GM18907 (cell line): Measurements from ENCODE around the gene ADARB1.
"Not testable (repeated sequence)": the region's sequence is repeated elsewhere in the genome, so short reads cannot be mapped to it uniquely, and the experiment has no call there.

Experiments used
- ATAC-seq: cut with Tn5 transposase; IDR thresholded peaks from one replicate; pipeline ENCODE4 v1.9.1; 2021; ENCODE audit warnings: mild to moderate bottlenecking, moderate library complexity; ENCODE audit not compliant: unreplicated experiment

ADARB1 gene

GRCh38 chr21:45074048-45074817 is at the start of gene ADARB1:
Gene ADARB1 (plus strand): TSS chr21:45074580. CDS start chr21:45171657, 97,077 bp downstream.
- ATAC-seq, result peak; percentile 60

GRCh38 chr21:45026066-45026745 is 48.2 kb upstream of the ADARB1 start:
- no peak for ATAC-seq

- no peak for ATAC-seq
These were observed 47.6 kb upstream of the ADARB1 start for GRCh38 chr21:45026826-45027225.

GRCh38 chr21:45027241-45028196 is 46.9 kb upstream of the ADARB1 start:
- no peak for ATAC-seq

GRCh38 chr21:45028645-45029044 is 45.7 kb upstream of the ADARB1 start:
- not testable (repeated sequence) for ATAC-seq

- ATAC-seq, result no peak
These were observed 45.0 kb upstream of the ADARB1 start for GRCh38 chr21:45029298-45029947.

- ATAC-seq, result no peak
These were observed 44.3 kb upstream of the ADARB1 start for GRCh38 chr21:45029948-45030681.

GRCh38 chr21:45030682-45031570 is 43.5 kb upstream of the ADARB1 start:
- no peak for ATAC-seq

GRCh38 chr21:45031571-45032191 is 42.7 kb upstream of the ADARB1 start:
- ATAC-seq, result no peak

GRCh38 chr21:45032332-45032731 is 42.0 kb upstream of the ADARB1 start:
- ATAC-seq, result no peak

- no peak for ATAC-seq
These were observed 41.2 kb upstream of the ADARB1 start for GRCh38 chr21:45032977-45033710.

GRCh38 chr21:45033791-45034555 is 40.4 kb upstream of the ADARB1 start:
- ATAC-seq, result no peak

- ATAC-seq, result no peak
These were observed 39.6 kb upstream of the ADARB1 start for GRCh38 chr21:45034556-45035476.

- ATAC-seq, result no peak
These were observed 38.9 kb upstream of the ADARB1 start for GRCh38 chr21:45035477-45035848.

GRCh38 chr21:45036630-45037029 is 37.8 kb upstream of the ADARB1 start:
- ATAC-seq, result no peak

- no peak for ATAC-seq
These were observed 36.4 kb upstream of the ADARB1 start for GRCh38 chr21:45037986-45038385.
